SJCRH30 (cell line): ENCODE measurements around the gene FUT2. TPM values are rescaled to one million over a fixed set of nuclear protein-coding genes. Genes with fewer than 3 reads are reported as not detected.
A peak's percentile ranks its signal among the peaks of the same experiment; 100 is the strongest.

Experiments
- DNase-seq, 2 experiments: peaks; one replicate each; pipeline ENCODE4 v3.0.0-alpha.2; 2015 to 2020
- H3K27ac ChIP-seq: fragments of 250-450 bp; sonication (Bioruptor Pico); 2 replicates; pipeline ENCODE4 v1.5.1; 2020; ENCODE audit warnings: mild to moderate bottlenecking, moderate library complexity
- H3K27me3 ChIP-seq: fragments of 250-450 bp; sonication (Bioruptor Pico); 2 replicates; pipeline ENCODE4 v1.5.1; 2020; ENCODE audit warnings: mild to moderate bottlenecking, moderate library complexity
- H3K36me3 ChIP-seq: fragments of 250-450 bp; sonication (Bioruptor Pico); 2 replicates; pipeline ENCODE4 v1.5.1; 2020; ENCODE audit warnings: mild to moderate bottlenecking, moderate library complexity
- H3K4me1 ChIP-seq: fragments of 250-450 bp; sonication (Bioruptor Pico); 2 replicates; pipeline ENCODE4 v1.5.1; 2020; ENCODE audit warnings: mild to moderate bottlenecking, moderate library complexity
- H3K4me3 ChIP-seq: fragments of 250-450 bp; sonication (Bioruptor Pico); 2 replicates; pipeline ENCODE4 v1.5.1; 2020; ENCODE audit warnings: mild to moderate bottlenecking, moderate library complexity
- H3K9me3 ChIP-seq: fragments of 250-450 bp; sonication (Bioruptor Pico); replicated peaks from 2 replicates; pipeline ENCODE4 v1.5.1; 2020; ENCODE audit warnings: mild to moderate bottlenecking, moderate library complexity
- total RNA-seq: library from RNA; depleted of rRNA; stranded (reverse); fragments of >200 nt; shearing (Covaris generic); gene quantifications from 2 replicates; pipeline ENCODE4 v1.2.3, GENCODE V29; 2014

Gene FUT2
- total RNA-seq, 1 experiment from 2014 or later: 0.30 TPM

DNA sequence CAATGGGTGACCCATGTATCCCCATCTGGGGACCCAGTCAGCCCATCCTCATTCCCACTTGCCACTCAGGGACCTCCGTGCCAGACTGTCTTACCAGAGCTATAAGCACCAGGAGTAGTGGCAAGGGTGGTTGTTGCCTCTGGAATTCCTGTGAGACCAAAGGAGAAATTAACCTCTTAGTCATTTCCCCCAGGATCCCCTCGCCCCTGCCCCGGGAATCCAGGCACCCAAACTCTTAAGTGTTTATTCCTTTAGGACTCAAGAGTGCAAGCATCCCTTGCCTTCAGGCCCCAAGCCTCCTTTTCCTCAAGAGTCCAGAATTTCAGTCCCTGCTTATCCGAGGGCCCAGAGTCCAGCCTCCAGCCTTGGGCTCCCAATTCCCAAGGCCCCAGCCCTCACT lies 32.1 kb upstream of the FUT2 start:
- no peaks in the 10 kb centered on the region for H3K9me3 ChIP-seq
- DNase-seq: no peak
- no peaks in the 10 kb centered on the region for H3K27me3 ChIP-seq
- no peak overlapping the region for H3K27ac ChIP-seq
- no peaks in the 10 kb centered on the region for H3K4me1 ChIP-seq
- H3K4me3 ChIP-seq: no peak overlapping the region
- peaks cover 51% of the 10 kb centered on the region for H3K36me3 ChIP-seq

DNA sequence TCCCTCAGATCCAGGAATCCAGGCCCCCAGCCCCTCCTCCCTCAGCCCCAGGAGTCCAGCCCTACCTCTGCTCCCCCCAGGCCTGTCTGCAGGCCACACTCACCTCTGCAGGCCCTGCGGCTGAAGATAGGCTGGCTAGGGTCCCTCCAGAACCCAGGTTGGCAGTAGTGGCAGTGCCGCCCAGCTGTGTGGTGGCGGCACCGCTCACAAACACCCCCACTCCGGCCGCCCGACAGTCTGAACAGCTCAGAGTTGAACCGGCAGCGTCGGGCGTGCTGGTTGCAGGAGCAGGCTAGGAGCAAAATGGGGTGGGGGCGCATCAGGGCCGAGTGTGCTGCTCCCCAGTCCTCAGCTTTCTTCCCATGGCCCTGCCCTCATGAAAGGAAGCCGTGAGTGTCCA lies 31.3 kb upstream of the FUT2 start:
- no peak overlapping the region for H3K27ac ChIP-seq
- no peak overlapping the region for H3K4me3 ChIP-seq
- no peak for DNase-seq
- H3K36me3 ChIP-seq: peaks cover 52% of the 10 kb centered on the region
- H3K4me1 ChIP-seq: no peaks in the 10 kb centered on the region
- no peaks in the 10 kb centered on the region for H3K27me3 ChIP-seq
- H3K9me3 ChIP-seq: no peaks in the 10 kb centered on the region

DNA sequence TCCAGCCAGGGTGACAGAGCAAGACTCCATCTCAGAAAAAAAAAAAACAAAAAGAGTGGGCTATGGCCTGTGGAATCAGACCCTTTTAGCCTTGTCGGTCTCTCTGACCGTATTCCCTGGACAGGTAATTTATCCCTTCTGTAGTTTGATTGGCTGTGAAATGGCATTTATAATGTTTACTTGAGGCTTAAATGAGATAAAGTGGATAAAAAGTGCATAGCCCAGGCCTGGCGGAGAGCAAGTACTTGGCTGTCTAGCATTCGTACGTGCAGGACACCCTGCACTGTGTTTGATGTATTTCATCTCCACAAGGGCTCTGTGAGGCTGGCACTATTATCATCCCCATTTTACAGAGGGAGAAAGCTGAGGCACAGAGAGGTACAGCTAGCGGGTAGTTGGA lies 30.0 kb upstream of the FUT2 start:
- no peak for DNase-seq
- no peak overlapping the region for H3K27ac ChIP-seq
- H3K27me3 ChIP-seq: no peaks in the 10 kb centered on the region
- peaks cover 51% of the 10 kb centered on the region for H3K36me3 ChIP-seq
- no peak overlapping the region for H3K4me3 ChIP-seq
- H3K4me1 ChIP-seq: peaks cover 4% of the 10 kb centered on the region
- H3K9me3 ChIP-seq: no peaks in the 10 kb centered on the region

DNA sequence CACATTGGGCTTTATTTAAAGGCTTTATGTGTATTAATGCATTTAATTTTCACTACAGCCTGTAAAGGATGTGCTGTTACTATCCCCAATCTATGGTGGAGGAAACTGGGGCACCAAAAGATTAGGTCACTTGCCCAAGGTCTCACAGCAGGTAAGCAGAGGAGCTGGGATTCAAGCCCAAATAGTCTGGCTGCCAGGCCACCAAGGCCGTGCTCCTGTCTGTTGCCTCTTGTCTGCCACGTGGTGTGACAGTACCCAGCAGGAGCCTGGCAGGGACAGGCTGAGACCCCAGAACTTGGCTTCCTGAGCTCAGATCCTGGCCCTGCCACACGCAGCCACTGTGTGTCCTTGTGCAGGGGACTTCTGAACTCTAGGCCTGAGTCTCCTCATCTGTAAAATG lies 27.4 kb upstream of the FUT2 start:
- H3K4me1 ChIP-seq: peaks cover 8% of the 10 kb centered on the region
- no peak overlapping the region for H3K27ac ChIP-seq
- no peak for DNase-seq
- no peak overlapping the region for H3K4me3 ChIP-seq
- H3K27me3 ChIP-seq: no peaks in the 10 kb centered on the region
- H3K9me3 ChIP-seq: no peaks in the 10 kb centered on the region
- peaks cover 30% of the 10 kb centered on the region for H3K36me3 ChIP-seq

DNA sequence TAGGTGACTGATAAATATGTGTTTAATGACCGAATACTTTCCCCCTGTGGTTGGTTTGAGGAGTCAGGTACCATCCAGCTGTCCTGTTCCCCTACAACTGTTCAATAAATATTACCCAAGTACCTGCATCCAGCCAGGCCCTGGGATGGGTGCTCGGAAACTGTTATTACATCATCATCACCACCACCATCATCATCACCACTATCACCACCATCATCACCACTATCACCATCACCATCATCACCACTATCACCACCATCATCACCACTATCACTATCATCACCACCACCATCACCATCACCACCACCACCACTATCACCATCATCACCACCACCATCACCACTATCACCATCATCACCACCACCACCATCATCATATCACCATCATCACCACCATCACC lies 27.0 kb upstream of the FUT2 start:
- Histone ChIP-seq H3K27me3 (no peaks in the 10 kb centered on the region), H3K27ac (no peak overlapping the region), H3K4me3 (no peak overlapping the region), H3K4me1 (peaks cover 8% of the 10 kb centered on the region), H3K9me3 (no peaks in the 10 kb centered on the region), H3K36me3 (peaks cover 25% of the 10 kb centered on the region)
- DNase-seq: no peak

DNA sequence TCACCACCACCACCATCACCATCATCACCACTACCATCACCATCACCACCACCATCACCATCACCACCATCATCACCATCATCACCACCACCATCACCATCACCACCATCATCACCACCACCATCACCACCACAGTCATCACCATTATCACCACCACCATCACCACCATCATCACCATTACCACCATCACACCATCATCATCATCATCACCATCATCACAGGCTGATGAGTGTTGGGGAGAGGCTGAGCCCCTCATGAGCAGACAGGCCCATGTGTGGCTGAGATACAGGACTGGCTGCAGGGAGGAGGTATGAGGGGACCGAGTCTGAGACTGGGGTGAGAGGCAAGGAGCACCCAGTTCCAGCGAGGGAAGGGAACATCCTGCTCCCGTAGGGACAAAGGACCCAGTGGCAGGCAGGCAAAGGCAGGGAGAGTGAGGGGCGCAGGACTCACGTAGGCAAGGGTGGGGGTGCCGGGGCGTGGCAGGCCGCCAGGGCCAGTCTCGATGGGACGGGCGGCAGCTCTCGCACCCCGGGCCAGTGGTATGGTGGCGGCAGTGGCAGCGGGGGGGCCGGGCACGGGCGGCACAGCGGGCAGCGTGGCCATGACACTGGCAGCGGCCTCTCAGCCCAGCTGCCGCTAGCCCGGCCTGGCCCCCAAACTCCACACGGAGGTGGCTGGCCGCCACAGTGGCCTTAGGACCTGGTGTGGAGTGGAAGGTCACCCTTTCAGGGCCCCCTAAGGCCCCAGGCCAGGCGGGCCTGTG lies 25.7 kb upstream of the FUT2 start:
- Histone ChIP-seq H3K27me3 (no peaks in the 10 kb centered on the region), H3K27ac (peak overlapping the region; percentile 69; the same call in 1 of the 2 replicates), H3K4me3 (no peak overlapping the region), H3K36me3 (peaks cover 22% of the 10 kb centered on the region), H3K9me3 (no peaks in the 10 kb centered on the region), H3K4me1 (peaks cover 11% of the 10 kb centered on the region)
- DNase-seq: no peak

DNA sequence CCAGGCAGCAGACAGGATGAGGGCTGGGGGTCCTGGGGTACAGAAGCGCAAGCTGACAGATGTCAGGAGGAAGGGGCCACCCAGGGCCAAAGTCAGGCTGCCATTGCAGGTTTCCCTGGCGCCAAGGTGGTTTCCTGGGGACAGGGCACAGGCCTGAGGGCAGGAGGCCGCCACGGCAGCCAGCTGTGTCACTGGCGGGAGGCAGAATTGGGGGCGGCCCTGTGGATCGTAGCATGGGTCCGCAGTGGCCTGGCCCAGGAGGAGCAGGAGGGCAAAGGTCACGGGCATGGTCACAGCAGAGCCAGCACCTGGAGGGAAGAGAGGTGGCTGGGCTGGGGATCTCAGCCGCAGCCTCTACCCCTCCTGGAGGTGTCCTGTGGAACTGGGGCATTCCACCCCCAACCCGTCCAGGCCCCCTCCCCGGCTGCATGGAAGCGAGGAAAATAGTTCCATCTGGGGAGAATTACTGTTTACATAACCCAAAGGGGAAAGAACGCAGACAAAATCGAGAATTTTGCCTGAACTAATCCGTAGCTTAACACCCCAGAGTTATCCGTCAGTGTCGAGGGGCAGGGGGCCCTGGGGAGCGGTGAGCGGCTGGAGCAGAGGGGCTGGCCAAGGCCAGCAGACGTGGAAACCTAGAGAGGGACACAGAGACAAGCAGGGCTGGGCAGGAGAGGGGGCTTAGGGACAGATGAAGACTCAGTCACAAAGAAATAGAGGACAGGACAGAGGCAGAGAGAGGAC lies 24.9 kb upstream of the FUT2 start:
- H3K27ac ChIP-seq: peak overlapping the region; percentile 69
- DNase-seq: peak; percentile 50 to 52
- H3K9me3 ChIP-seq: no peaks in the 10 kb centered on the region
- H3K27me3 ChIP-seq: no peaks in the 10 kb centered on the region
- peaks cover 16% of the 10 kb centered on the region for H3K4me1 ChIP-seq
- H3K4me3 ChIP-seq: peak overlapping the region; percentile 65
- H3K36me3 ChIP-seq: peaks cover 22% of the 10 kb centered on the region

DNA sequence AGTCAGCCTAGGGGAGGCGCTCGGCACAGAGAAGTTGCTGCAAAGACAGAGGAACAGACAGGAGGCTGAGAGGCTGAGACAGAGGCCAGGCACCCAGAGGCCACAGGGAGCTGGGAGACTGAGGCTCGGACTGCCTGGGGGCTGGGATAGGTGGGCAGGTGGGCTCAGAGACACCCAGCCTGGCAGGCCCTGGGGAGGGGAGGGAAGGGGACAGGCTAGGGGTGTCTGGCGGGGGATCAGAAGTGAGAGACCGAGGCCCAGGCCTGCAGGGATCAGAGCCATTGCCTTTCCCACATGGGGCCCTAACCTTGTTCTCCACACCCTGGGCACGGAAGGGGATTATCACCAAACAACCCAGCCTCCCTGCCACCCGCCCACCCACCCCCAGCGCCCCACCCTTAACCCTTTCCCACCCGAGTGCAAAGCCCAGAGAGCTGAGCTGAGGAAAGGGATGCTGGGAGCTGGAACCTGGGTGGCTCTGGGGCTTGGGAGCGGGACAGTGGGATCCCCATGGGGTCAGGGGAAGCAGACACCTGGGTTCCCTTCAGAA lies 24.2 kb upstream of the FUT2 start:
- DNase-seq: peak; percentile 57 to 58
- Histone ChIP-seq H3K36me3 (peaks cover 19% of the 10 kb centered on the region), H3K9me3 (no peaks in the 10 kb centered on the region), H3K4me1 (peaks cover 17% of the 10 kb centered on the region), H3K27me3 (no peaks in the 10 kb centered on the region), H3K4me3 (peak overlapping the region; percentile 65), H3K27ac (peak overlapping the region; percentile 69)

DNA sequence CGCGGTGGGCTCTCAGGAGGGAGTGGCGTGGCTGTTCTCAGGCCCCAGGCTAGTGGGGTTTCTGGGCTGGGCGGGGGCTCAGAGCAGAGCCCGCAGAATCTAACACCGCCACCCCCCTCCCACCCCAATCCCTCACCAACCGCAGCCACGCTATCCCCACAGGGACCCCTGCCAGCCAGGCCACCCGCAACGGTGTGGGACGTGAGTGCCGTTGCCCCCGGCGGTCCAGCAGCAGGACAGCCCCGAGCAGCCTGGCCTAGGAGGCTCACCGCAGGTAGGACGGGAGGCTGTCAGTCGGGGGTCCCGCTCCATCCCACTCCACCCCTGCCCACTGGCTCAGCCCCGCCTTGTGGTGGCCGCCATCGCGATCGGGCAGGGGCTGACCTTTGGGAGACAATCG lies 22.8 kb upstream of the FUT2 start, which contains the start of gene NTN5:
NTN5 (minus strand) TSS at position 24 of the 400 bp plus-strand sequence. CDS start 2,031 bp downstream, outside the sequence.
- peaks cover 17% of the 10 kb centered on the region for H3K4me1 ChIP-seq
- DNase-seq: peak; percentile 78 to 79
- H3K36me3 ChIP-seq: peaks cover 12% of the 10 kb centered on the region
- no peaks in the 10 kb centered on the region for H3K27me3 ChIP-seq
- H3K4me3 ChIP-seq: peak within 1 kb of the TSS; percentile 65
- H3K27ac ChIP-seq: peak within 1 kb of the TSS; percentile 69
- no peaks in the 10 kb centered on the region for H3K9me3 ChIP-seq

DNA sequence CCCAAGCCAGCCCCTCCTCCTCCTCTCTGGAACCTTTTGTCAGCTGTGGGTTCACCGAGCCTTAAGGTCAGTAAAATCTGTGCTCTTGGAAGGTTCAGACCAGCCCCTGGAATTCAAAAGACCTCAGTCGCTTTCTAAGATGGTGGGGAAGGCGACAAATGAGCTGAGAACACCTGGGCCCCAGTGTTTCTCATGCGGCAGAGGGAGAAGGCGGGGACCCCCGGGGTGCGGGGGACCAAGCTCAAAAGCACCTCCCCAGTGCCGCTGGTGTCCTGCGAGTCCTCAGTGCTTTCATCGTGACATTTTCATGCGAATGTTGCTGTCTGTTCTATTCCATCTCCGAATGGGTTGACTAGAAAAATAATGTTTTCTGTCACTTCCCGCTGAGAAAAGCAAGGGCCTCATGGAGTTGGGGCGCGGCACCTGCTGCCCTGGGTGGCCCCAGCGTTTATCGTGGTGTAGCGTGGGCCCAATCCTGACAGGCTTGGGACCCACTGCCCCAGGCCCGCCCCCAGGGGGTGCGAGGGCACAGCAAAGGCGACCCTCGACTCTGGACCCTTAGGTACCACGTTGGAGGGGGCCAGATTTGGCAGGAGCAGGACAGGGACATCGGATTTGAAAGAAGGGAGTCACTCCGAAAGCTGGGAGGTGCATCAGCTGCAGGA lies 22.2 kb upstream of the FUT2 start:
- Histone ChIP-seq H3K4me3 (peak overlapping the region; percentile 65), H3K36me3 (peaks cover 7% of the 10 kb centered on the region), H3K4me1 (peaks cover 17% of the 10 kb centered on the region), H3K9me3 (no peaks in the 10 kb centered on the region), H3K27ac (peak overlapping the region; percentile 69), H3K27me3 (no peaks in the 10 kb centered on the region)
- no peak for DNase-seq

DNA sequence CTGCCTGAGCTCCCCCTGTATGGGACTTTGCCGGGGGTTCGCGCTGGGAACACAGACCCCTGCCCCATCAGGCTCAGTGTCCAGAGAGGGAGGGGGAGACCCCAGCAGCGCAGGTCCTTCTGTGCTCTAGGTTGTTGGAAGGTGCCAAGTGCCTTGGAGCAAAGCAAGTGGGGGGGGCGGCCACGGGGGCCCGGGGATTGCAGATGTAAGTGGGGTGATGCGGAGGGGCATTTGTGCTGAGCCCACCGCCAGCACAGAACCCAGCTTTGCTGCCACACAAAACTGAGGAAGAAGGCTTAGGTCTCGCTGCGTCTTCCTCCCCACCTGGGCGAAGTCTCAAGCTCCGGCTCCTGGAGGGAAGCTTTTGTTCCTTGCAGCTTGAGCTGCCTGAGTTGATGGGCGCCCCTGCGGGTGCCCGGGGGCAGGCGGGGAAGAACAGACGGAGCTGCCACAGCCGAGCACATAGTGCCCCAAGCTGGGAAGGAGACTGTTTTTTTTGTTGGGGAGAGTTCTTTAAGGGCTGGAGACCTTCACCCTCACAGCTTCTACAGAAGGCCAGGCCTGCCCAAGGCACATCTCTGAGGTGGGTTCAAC lies 21.5 kb upstream of the FUT2 start:
- peak overlapping the region; percentile 65 for H3K4me3 ChIP-seq
- H3K27me3 ChIP-seq: no peaks in the 10 kb centered on the region
- no peak for DNase-seq
- H3K36me3 ChIP-seq: peaks cover 4% of the 10 kb centered on the region
- peaks cover 17% of the 10 kb centered on the region for H3K4me1 ChIP-seq
- peak overlapping the region; percentile 69; the same call in 1 of the 2 replicates for H3K27ac ChIP-seq
- H3K9me3 ChIP-seq: no peaks in the 10 kb centered on the region

DNA sequence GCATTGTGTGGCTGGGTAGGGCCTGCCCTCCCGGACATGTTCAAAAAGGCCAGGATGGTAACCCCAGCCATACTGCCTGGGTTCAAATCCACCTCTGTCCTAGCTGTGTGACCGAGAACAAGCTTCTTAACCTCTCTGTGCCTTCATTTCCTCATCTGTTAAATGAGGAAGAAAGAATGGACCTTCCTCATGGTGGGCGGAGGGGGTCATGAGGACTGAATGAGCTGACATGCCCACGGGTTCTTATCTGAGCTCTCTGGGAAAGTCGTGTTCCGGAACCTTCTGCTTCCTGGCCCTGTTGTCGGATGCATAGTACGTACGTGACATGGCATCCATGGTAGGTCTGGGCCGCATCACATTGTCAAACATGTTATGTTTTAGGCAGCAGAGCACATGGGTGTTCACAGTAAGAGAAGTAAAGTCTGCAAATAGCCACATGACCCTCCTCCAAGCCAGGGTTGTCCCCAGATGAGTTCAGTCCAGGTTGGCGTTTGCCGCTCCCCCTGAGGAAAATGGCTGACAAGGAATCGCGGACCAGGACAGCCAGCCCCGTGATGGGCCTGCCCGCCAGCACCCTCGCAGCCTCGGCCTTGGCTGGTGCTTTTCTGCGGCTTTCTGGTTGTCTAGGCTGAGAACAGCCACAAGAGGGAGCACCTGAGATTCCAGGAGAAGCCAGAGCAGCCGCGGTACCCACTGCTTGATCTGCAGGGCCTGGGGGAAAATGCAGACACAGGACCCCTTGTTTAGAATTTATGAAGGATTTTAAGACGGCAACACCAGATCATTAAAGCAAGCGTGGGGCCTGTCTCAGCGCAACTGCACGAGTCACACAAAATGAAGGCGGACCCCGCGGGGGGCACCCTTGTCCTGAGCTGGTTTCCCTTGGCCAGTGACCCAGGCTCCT lies 20.6 kb upstream of the FUT2 start:
- Histone ChIP-seq H3K9me3 (no peaks in the 10 kb centered on the region), H3K36me3 (peaks cover 4% of the 10 kb centered on the region; the same call in 1 of the 2 replicates), H3K27ac (peak overlapping the region; percentile 69), H3K27me3 (no peaks in the 10 kb centered on the region), H3K4me1 (peaks cover 17% of the 10 kb centered on the region), H3K4me3 (peak overlapping the region; percentile 65)
- peak; percentile 92 to 97 for DNase-seq

DNA sequence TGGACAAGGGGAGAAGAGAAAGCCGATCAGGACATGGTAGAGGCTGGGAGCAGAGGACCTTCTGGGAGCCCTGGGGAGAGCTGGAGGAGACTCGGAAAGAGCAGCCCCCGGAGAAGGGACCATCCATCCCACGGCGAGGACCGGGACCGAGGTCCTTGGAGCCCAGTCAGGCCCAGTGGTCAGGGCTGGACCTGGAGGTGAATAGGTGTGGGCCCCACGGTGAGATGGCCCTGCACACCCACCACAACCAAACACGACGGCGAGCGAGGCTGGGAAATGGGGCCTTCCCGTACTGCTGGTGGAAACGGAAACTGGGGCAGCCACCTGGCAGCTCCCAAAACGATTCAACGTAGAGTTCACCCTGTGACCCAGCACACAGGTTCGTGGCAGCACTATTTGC lies 19.3 kb upstream of the FUT2 start:
- H3K27ac ChIP-seq: no peak overlapping the region
- no peak for DNase-seq
- peaks cover 5% of the 10 kb centered on the region; the same call in 1 of the 2 replicates for H3K36me3 ChIP-seq
- no peaks in the 10 kb centered on the region for H3K27me3 ChIP-seq
- H3K4me1 ChIP-seq: peaks cover 20% of the 10 kb centered on the region
- no peak overlapping the region for H3K4me3 ChIP-seq
- H3K9me3 ChIP-seq: no peaks in the 10 kb centered on the region
